ENCODE results near the gene KRTAP21-3. TPM values are rescaled to one million over a fixed set of nuclear protein-coding genes. Genes with fewer than 3 reads are reported as not detected.
"Not testable (repeated sequence)": the region's sequence is repeated elsewhere in the genome, so short reads cannot be mapped to it uniquely, and the experiment has no call there.

Gene KRTAP21-3, protein sequence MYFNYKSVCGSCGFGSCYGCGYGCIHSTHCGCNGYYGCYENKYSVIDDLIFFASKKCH
- polyA plus RNA-seq, result not detected

DNA sequence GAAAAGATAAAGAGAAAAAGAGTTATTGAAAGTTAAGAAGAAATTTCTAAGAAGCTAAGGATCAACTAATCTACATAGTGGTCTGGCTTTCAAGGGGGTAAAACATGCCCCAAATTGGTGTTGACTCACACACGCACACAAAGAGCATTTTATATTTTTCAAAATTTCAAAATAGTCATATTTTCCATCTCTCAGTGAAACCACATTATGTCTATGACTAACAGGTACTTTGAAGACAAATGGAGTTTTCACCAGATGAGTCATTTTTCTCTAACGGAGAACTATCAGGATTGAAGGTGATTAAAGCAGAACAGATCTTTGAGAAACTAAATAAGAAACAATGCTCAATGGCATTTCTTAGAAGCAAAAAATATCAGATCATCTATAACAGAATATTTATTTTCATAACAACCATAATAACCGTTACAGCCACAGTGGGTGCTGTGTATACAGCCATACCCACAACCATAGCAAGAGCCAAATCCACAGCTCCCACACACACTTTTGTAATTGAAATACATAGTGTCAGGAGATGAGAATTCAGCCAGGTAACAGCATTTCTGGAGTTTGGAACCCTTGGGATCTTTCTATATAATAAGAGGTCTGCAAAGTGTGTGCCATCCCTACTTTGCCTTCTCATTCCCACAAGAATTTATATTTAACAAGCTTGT lies at the start of gene KRTAP21-3:
Gene KRTAP21-3, minus strand, starts transcription at position 539 of the 671 bp plus-strand sequence. Its CDS starts 18 bp downstream, at position 521.
- H3K27me3 ChIP-seq (ENCODE audit: control insufficient read depth in 1 of 2, insufficient read depth in 2 of 2, low read length in 2 of 2), result no peaks in the 10 kb centered on the region
- no peaks in the 10 kb centered on the region for H3K36me3 ChIP-seq (ENCODE audit: control insufficient read depth in 2 of 2, insufficient read depth in 2 of 2, low read length in 1 of 2)
- no peak within 1 kb of the TSS for H3K4me3 ChIP-seq (ENCODE audit: low read depth in 1 of 2, low read length in 2 of 2)
- no peaks in the 10 kb centered on the region for H3K9me3 ChIP-seq (ENCODE audit: control insufficient read depth in 2 of 2, insufficient read depth in 1 of 2, low read depth in 1 of 2, low read length in 1 of 2)
- no peak within 1 kb of the TSS for H3K27ac ChIP-seq (ENCODE audit: low read depth in 2 of 2, low read length in 1 of 2)
- WGBS, 2 donors, result 49 to 63% methylated on average over 3 of the region's 3 CpGs
- no peaks in the 10 kb centered on the region for H3K4me1 ChIP-seq (ENCODE audit: control insufficient read depth in 2 of 2, insufficient read depth in 2 of 2, low read length in 1 of 2)

DNA sequence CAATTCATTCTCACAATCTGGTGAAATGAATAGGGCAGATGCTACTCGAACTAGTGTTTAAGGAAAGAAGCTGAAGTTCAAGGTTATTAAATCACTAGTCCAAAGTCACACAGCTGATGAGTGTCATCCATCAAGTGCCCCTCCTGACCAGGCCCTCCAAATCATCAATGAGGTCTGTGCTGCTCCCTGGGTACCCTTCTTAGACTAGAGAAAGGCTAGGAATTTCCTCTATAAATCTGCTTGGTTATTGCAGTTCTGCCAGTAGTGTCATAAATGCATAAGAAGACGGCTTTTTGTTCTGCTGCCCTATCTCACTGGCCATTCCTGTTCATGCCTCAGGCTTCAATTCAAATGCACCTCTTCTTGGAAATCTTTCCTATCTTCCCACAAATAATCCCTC lies 42.2 kb upstream of the KRTAP21-3 start:
- Histone ChIP-seq H3K27ac (ENCODE audit: low read depth in 2 of 2, low read length in 1 of 2) (no peak overlapping the region), H3K27me3 (ENCODE audit: control insufficient read depth in 1 of 2, insufficient read depth in 2 of 2, low read length in 2 of 2) (no peaks in the 10 kb centered on the region), H3K4me1 (ENCODE audit: control insufficient read depth in 2 of 2, insufficient read depth in 2 of 2, low read length in 1 of 2) (no peaks in the 10 kb centered on the region), H3K36me3 (ENCODE audit: control insufficient read depth in 2 of 2, insufficient read depth in 2 of 2, low read length in 1 of 2) (no peaks in the 10 kb centered on the region), H3K4me3 (ENCODE audit: low read depth in 1 of 2, low read length in 2 of 2) (no peak overlapping the region), H3K9me3 (ENCODE audit: control insufficient read depth in 2 of 2, insufficient read depth in 1 of 2, low read depth in 1 of 2, low read length in 1 of 2) (no peaks in the 10 kb centered on the region)
- WGBS, 2 donors, result 71 to 79% methylated on average over 2 of the region's 2 CpGs

DNA sequence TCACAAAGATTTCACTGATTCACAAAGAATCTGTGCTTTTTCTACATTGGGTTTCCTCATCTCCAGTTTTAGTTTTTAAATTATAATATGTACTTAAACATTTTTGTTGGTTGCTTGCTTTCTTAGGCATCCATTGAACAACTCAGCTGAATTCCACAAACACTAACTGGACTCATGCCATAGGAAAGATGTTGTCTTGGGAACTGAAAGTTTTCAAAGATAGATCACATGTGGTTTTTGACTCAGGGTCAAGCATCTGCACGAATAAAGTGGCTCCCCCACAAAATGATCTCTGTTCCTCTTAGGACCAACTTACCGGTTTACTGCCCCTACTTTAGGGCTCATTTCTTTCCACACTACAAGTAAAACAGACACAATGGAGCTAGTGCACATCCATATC lies 39.7 kb upstream of the KRTAP21-3 start:
- no peaks in the 10 kb centered on the region for H3K4me1 ChIP-seq (ENCODE audit: control insufficient read depth in 2 of 2, insufficient read depth in 2 of 2, low read length in 1 of 2)
- H3K27ac ChIP-seq (ENCODE audit: low read depth in 2 of 2, low read length in 1 of 2), result no peak overlapping the region
- H3K4me3 ChIP-seq (ENCODE audit: low read depth in 1 of 2, low read length in 2 of 2), result no peak overlapping the region
- H3K9me3 ChIP-seq (ENCODE audit: control insufficient read depth in 2 of 2, insufficient read depth in 1 of 2, low read depth in 1 of 2, low read length in 1 of 2), result peaks cover 0 to 2% of the 10 kb centered on the region in 2 donors
- H3K36me3 ChIP-seq (ENCODE audit: control insufficient read depth in 2 of 2, insufficient read depth in 2 of 2, low read length in 1 of 2), result no peaks in the 10 kb centered on the region
- no peaks in the 10 kb centered on the region for H3K27me3 ChIP-seq (ENCODE audit: control insufficient read depth in 1 of 2, insufficient read depth in 2 of 2, low read length in 2 of 2)
- 56 to 62% methylated on average over 2 of the region's 2 CpGs for WGBS, 2 donors

DNA sequence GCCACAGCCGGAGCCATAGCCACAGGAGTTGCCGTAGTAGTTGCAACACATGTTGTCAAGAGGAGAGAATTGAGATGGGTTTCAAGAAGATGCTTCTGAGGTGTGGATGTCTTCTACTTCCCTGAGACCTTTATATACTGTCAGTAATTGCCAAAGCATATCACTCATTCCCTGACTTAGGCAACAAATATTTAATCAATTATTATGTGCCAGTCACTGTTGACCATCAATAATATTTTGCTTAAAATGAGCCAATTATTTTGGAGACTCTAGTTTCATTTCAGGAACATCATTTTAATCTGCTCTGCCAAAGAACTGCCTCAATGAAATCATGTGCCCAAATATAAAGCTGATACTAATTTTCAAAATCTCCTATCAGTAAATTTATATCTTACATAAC lies 36.8 kb upstream of the KRTAP21-3 start, which contains the start of gene KRTAP21-1:
Gene KRTAP21-1, minus strand, starts transcription at position 101 of the 400 bp plus-strand sequence. Its CDS starts 50 bp downstream, at position 51.
- not testable (repeated sequence) for H3K36me3 ChIP-seq (ENCODE audit: control insufficient read depth in 2 of 2, insufficient read depth in 2 of 2, low read length in 1 of 2); H3K4me1 ChIP-seq (ENCODE audit: control insufficient read depth in 2 of 2, insufficient read depth in 2 of 2, low read length in 1 of 2); H3K4me3 ChIP-seq (ENCODE audit: low read depth in 1 of 2, low read length in 2 of 2); H3K27ac ChIP-seq (ENCODE audit: low read depth in 2 of 2, low read length in 1 of 2); H3K9me3 ChIP-seq (ENCODE audit: control insufficient read depth in 2 of 2, insufficient read depth in 1 of 2, low read depth in 1 of 2, low read length in 1 of 2); H3K27me3 ChIP-seq (ENCODE audit: control insufficient read depth in 1 of 2, insufficient read depth in 2 of 2, low read length in 2 of 2)
- 73 to 90% methylated on average over 2 of the region's 2 CpGs for WGBS, 2 donors

DNA sequence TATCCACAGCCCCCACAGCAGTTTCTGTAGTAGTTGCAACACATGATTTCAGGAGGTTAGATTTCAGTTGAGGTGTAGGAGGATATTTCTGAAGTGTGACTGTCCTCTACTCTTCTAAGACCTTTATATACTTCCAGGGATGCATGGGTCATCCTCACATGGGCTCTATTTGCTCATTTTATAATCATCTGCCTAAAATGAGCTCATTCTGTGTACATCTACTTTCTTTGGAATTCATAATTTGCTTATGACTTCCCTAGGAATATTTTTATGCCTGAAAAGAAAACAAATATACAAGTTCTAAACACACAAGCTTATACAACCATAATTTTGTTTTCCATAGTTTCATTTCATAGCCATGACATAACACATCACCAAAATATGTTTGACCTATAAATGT lies 28.6 kb upstream of the KRTAP21-3 start, which contains the start of gene KRTAP21-2:
Gene KRTAP21-2, minus strand, starts transcription at position 101 of the 400 bp plus-strand sequence. Its CDS starts 57 bp downstream, at position 44.
- Histone ChIP-seq H3K27ac (ENCODE audit: low read depth in 2 of 2, low read length in 1 of 2) (no peak within 1 kb of the TSS), H3K4me1 (ENCODE audit: control insufficient read depth in 2 of 2, insufficient read depth in 2 of 2, low read length in 1 of 2) (no peaks in the 10 kb centered on the region), H3K4me3 (ENCODE audit: low read depth in 1 of 2, low read length in 2 of 2) (no peak within 1 kb of the TSS), H3K9me3 (ENCODE audit: control insufficient read depth in 2 of 2, insufficient read depth in 1 of 2, low read depth in 1 of 2, low read length in 1 of 2) (no peaks in the 10 kb centered on the region), H3K27me3 (ENCODE audit: control insufficient read depth in 1 of 2, insufficient read depth in 2 of 2, low read length in 2 of 2) (no peaks in the 10 kb centered on the region), H3K36me3 (ENCODE audit: control insufficient read depth in 2 of 2, insufficient read depth in 2 of 2, low read length in 1 of 2) (no peaks in the 10 kb centered on the region)

DNA sequence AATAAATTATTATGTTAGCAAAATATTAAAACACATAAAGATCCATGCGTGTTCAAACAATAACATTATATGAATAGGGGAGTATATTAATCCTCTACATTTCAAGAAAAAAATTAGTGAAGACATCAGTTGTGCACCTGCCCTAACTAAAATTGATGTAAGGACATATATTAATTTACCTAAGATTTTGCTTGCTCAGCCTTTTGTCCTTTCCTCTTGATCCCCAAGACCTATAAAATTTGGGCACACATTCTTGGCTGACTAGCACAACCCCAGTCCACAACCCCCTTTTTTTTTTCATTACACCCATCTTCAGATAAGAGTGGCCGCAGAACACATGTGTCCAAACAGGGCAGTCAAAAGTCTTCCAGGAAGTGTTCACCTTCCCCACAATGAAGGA lies 21.9 kb upstream of the KRTAP21-3 start:
- no peaks in the 10 kb centered on the region for H3K27me3 ChIP-seq (ENCODE audit: control insufficient read depth in 1 of 2, insufficient read depth in 2 of 2, low read length in 2 of 2)
- H3K4me3 ChIP-seq (ENCODE audit: low read depth in 1 of 2, low read length in 2 of 2), result no peak overlapping the region
- H3K36me3 ChIP-seq (ENCODE audit: control insufficient read depth in 2 of 2, insufficient read depth in 2 of 2, low read length in 1 of 2), result no peaks in the 10 kb centered on the region
- 79 to 87% methylated on average over 2 of the region's 2 CpGs for WGBS, 2 donors
- no peaks in the 10 kb centered on the region for H3K9me3 ChIP-seq (ENCODE audit: control insufficient read depth in 2 of 2, insufficient read depth in 1 of 2, low read depth in 1 of 2, low read length in 1 of 2)
- H3K27ac ChIP-seq (ENCODE audit: low read depth in 2 of 2, low read length in 1 of 2), result no peak overlapping the region
- no peaks in the 10 kb centered on the region for H3K4me1 ChIP-seq (ENCODE audit: control insufficient read depth in 2 of 2, insufficient read depth in 2 of 2, low read length in 1 of 2)

DNA sequence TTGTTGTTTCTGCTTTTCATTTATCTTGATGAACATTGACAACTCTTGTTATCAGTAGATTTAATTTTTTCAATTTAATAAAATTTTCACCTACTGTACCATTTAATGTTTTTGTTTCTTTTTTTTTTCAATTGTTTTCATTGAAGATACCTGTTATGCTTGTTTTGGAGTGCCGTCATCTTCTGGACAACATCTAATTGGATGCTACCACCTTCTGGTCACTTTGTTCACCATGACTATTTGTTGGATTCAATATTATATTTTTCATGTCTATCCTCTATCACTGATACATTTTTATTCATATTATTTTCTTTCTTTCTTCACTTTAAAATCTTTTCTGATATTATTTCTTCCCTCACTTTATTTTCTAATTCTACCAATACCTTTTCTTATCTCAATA lies 14.4 kb upstream of the KRTAP21-3 start:
- Histone ChIP-seq H3K9me3 (ENCODE audit: control insufficient read depth in 2 of 2, insufficient read depth in 1 of 2, low read depth in 1 of 2, low read length in 1 of 2) (no peaks in the 10 kb centered on the region), H3K4me3 (ENCODE audit: low read depth in 1 of 2, low read length in 2 of 2) (no peak overlapping the region), H3K27ac (ENCODE audit: low read depth in 2 of 2, low read length in 1 of 2) (no peak overlapping the region), H3K36me3 (ENCODE audit: control insufficient read depth in 2 of 2, insufficient read depth in 2 of 2, low read length in 1 of 2) (no peaks in the 10 kb centered on the region), H3K27me3 (ENCODE audit: control insufficient read depth in 1 of 2, insufficient read depth in 2 of 2, low read length in 2 of 2) (no peaks in the 10 kb centered on the region), H3K4me1 (ENCODE audit: control insufficient read depth in 2 of 2, insufficient read depth in 2 of 2, low read length in 1 of 2) (no peaks in the 10 kb centered on the region)
- 58 to 79% methylated on average over 1 of the region's 1 CpG for whole genome bisulfite sequencing, 2 donors

DNA sequence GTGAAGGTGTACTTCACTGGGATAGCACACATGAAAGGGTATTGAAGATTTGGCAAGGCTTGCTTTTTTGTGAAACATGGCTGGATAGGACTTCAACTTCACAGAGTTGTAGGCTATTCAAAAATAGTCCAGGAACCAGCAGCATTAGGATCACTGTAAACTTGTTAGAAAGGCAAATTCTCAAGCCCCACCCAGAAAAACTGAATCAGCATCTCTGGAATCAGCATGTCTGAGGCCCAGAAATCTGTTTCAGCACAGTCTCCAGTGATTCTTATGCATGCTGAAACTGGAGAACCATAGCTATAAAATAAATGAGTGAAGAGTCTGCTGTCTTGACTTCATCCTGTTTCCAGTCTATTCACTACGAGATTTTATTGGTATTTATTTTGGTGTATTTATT lies 8.1 kb upstream of the KRTAP21-3 start:
- Histone ChIP-seq H3K4me1 (ENCODE audit: control insufficient read depth in 2 of 2, insufficient read depth in 2 of 2, low read length in 1 of 2) (no peaks in the 10 kb centered on the region), H3K27ac (ENCODE audit: low read depth in 2 of 2, low read length in 1 of 2) (no peak overlapping the region), H3K4me3 (ENCODE audit: low read depth in 1 of 2, low read length in 2 of 2) (no peak overlapping the region), H3K9me3 (ENCODE audit: control insufficient read depth in 2 of 2, insufficient read depth in 1 of 2, low read depth in 1 of 2, low read length in 1 of 2) (no peaks in the 10 kb centered on the region), H3K27me3 (ENCODE audit: control insufficient read depth in 1 of 2, insufficient read depth in 2 of 2, low read length in 2 of 2) (no peaks in the 10 kb centered on the region), H3K36me3 (ENCODE audit: control insufficient read depth in 2 of 2, insufficient read depth in 2 of 2, low read length in 1 of 2) (no peaks in the 10 kb centered on the region)
- 62 to 63% methylated on average over 1 of the region's 1 CpG for WGBS, 2 donors

DNA sequence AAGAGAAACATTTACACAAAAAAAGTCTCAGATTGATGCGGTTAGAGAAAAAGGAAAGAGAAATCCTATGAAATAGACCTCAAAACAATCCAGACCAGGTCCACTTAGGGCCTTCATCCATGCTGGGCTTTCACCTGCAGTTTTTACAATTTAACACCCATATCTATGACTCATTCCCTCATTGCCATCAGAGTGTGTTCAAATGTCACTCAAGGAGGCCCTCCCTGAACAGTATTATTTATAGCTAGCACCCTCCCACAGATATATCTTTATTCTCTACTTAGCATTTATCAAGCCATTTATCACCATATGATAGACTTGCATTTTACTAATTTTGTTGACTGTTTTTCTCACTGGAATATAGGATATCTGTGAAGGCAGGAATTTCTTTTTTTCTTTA lies 824 bp upstream of the KRTAP21-3 start:
- no peak overlapping the region for H3K27ac ChIP-seq (ENCODE audit: low read depth in 2 of 2, low read length in 1 of 2)
- H3K9me3 ChIP-seq (ENCODE audit: control insufficient read depth in 2 of 2, insufficient read depth in 1 of 2, low read depth in 1 of 2, low read length in 1 of 2), result no peaks in the 10 kb centered on the region
- 93 to 94% methylated on average over 1 of the region's 1 CpG for WGBS, 2 donors
- no peaks in the 10 kb centered on the region for H3K36me3 ChIP-seq (ENCODE audit: control insufficient read depth in 2 of 2, insufficient read depth in 2 of 2, low read length in 1 of 2)
- H3K4me3 ChIP-seq (ENCODE audit: low read depth in 1 of 2, low read length in 2 of 2), result no peak overlapping the region
- no peaks in the 10 kb centered on the region for H3K27me3 ChIP-seq (ENCODE audit: control insufficient read depth in 1 of 2, insufficient read depth in 2 of 2, low read length in 2 of 2)
- H3K4me1 ChIP-seq (ENCODE audit: control insufficient read depth in 2 of 2, insufficient read depth in 2 of 2, low read length in 1 of 2), result no peaks in the 10 kb centered on the region

DNA sequence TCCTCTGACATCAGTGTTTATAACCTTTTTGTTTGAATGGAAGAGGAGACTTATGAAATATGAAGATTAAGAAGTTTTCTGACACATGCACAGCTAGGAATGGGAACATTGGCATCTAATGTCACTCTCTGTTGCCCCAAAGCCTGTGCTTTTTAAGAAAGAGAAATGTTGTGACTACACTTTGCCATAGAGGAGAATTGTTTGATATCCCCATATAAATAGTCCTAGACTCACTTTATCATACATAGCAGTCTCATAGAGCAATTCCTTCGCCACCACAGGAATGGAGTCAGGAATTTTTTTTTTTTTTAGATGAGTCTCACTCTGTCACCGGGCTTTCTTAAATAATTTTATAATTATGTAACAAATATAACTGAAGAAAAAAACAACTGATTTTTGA lies 1.5 kb downstream of the KRTAP21-3 start:
- Histone ChIP-seq H3K27ac (ENCODE audit: low read depth in 2 of 2, low read length in 1 of 2) (no peak overlapping the region), H3K27me3 (ENCODE audit: control insufficient read depth in 1 of 2, insufficient read depth in 2 of 2, low read length in 2 of 2) (no peaks in the 10 kb centered on the region), H3K36me3 (ENCODE audit: control insufficient read depth in 2 of 2, insufficient read depth in 2 of 2, low read length in 1 of 2) (no peaks in the 10 kb centered on the region), H3K4me1 (ENCODE audit: control insufficient read depth in 2 of 2, insufficient read depth in 2 of 2, low read length in 1 of 2) (no peaks in the 10 kb centered on the region), H3K9me3 (ENCODE audit: control insufficient read depth in 2 of 2, insufficient read depth in 1 of 2, low read depth in 1 of 2, low read length in 1 of 2) (no peaks in the 10 kb centered on the region), H3K4me3 (ENCODE audit: low read depth in 1 of 2, low read length in 2 of 2) (no peak overlapping the region)
- WGBS, 2 donors, result 82 to 88% methylated on average over 2 of the region's 2 CpGs
